ENCODE measurements around the gene ARMC3. TPM values are rescaled to one million over a fixed set of nuclear protein-coding genes. Genes with fewer than 3 reads are reported as not detected.
A peak's percentile ranks its signal among the peaks of the same experiment; 100 is the strongest.
"Not testable (repeated sequence)": the region's sequence is repeated elsewhere in the genome, so short reads cannot be mapped to it uniquely, and the experiment has no call there.

ARMC3 gene
- total and polyA plus RNA-seq, 11 donors: not detected

DNA sequence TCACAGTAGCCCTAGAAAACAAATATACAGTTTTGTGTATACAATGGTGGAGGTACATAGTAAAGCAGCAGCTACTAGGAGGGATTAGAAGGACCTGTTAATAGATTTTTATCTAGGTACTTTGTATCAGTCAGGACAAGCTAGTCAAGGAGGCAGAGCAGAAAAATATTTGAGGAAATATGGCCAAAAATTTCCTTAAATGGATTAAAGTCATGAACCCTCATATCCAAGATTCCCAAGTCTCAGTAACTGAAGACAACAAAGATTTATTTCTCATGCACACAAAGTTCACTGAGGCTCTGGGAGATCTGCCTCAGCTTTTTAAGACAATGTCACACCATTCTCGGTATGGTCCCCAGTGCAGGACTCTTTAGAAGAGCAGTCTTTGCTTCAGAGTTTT is 28.1 kb upstream of the ARMC3 start:
- H3K9me3 ChIP-seq: peaks cover 0 to 3% (median 0%) of the 10 kb centered on the region in 12 donors
- ATAC-seq: no peak
- no peak for DNase-seq
- no peak for TF ChIP-seq POLR2A (IDR thresholded peaks at IDR 0.05)
- TF ChIP-seq CTCF (IDR thresholded peaks at IDR 0.05): no peak
- H3K27me3 ChIP-seq: no peaks in the 10 kb centered on the region
- H3K4me1 ChIP-seq: peaks cover 0 to 3% (median 0%) of the 10 kb centered on the region in 12 donors
- 60 to 80% (median 76%) methylated on average over 1 of the region's 1 CpG for WGBS, 4 donors
- no peak overlapping the region for H3K4me3 ChIP-seq
- H3K27ac ChIP-seq: no peak overlapping the region
- intact Hi-C loops (cut with DNase I): no loop called here
- H3K36me3 ChIP-seq: no peaks in the 10 kb centered on the region

DNA sequence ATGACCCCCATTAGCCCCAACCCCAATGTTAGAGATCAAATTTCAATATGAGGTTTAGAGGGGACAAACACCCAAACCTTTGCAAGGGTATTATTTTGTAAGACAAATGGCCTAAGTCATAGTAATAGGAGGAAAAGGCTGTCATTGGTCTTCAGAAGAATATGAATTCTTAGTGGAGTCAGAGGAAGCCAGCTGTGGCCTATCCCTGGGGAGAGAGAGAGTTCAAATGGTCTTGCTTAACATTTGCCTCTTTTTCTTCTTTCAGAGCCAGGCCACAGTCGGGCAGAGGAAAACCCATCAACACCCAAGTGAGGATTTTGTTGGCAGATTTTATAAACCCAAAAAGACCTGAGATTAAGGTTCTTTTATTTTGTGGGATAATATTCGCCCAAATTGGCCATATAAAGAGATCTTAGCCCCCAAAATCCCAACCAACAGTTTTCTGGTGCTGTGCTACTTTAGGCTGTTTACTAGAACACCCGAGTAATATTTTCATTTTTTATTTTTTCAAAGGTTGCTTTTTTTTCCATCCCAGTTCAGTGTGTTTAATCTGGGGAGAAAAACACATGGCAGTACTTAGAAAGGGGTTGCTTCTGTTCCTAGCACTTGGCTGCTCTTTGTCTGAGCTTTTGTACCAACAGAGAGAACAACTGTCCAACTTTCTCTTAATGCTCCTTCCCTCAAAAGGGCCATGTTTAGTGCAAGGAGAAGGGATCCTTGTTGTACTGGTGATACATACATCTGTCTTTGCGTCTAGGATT is 26.8 kb upstream of the ARMC3 start:
- Histone ChIP-seq H3K9me3 (peaks cover 0 to 3% (median 0%) of the 10 kb centered on the region in 12 donors), H3K4me1 (peaks cover 0 to 3% (median 0%) of the 10 kb centered on the region in 12 donors), H3K4me3 (no peak overlapping the region), H3K36me3 (no peaks in the 10 kb centered on the region), H3K27ac (peak overlapping the region in 4 of 12 donors; percentile 0 to 44 (median 21)), H3K27me3 (no peaks in the 10 kb centered on the region)
- ATAC-seq (peak; percentile 45 to 76 (median 69)), DNase-seq (peak in 3 of 5 donors; percentile 22 to 69 (median 37))
- 66 to 80% (median 70%) methylated on average over 4 of the region's 4 CpGs for WGBS, 4 donors
- TF ChIP-seq POLR2A (IDR thresholded peaks at IDR 0.05) (no peak), CTCF (IDR thresholded peaks at IDR 0.05) (no peak)
- intact Hi-C loops (cut with DNase I): no loop called here

DNA sequence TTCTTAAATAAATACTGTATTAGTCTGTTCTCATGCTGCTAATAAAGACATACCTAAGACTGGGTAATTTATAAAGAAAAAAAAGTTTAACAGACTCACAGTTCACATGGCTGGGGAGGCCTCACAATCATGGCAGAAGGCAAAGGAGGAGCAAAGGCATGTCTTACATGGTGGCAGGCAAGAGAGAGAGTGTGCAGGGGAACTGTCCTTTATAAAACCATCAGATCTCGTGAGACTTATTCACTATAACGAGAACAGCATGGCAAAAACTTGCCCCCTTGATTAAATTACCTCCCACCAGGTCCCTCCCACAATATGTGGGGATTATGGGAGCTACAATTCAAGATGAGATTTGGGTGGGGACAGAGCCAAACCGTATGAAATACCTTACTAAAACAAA is 25.7 kb upstream of the ARMC3 start:
- H3K9me3 ChIP-seq; DNase-seq; H3K27ac ChIP-seq; H3K27me3 ChIP-seq; ATAC-seq; intact Hi-C loops (cut with DNase I); H3K36me3 ChIP-seq; H3K4me1 ChIP-seq; H3K4me3 ChIP-seq: not testable (repeated sequence)
- 82 to 90% (median 87%) methylated on average over 3 of the region's 3 CpGs for WGBS, 4 donors

DNA sequence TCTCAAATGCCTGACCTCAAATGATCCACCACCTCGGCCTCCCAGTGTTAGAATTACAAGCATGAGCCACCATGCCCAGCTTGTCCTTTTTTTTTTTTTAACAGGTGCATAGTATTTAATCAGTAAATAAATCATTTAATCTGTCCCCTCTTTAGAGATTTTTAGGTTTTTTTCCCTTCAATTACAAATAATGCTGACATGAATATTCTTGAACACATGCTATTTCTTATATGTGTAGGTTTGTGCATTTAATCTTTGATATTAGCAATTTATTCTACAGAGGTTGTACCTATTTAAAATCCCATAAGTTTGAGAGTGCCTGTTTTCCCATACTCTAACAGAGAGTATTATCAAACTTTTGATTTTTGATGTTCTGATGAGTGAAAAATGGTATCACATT is 24.2 kb upstream of the ARMC3 start:
- WGBS, 4 donors: 83 to 95% (median 88%) methylated on average over 1 of the region's 1 CpG
- Histone ChIP-seq H3K27ac (no peak overlapping the region), H3K36me3 (no peaks in the 10 kb centered on the region), H3K4me3 (no peak overlapping the region), H3K9me3 (peaks cover 0 to 6% (median under 1%) of the 10 kb centered on the region in 12 donors), H3K27me3 (no peaks in the 10 kb centered on the region), H3K4me1 (peaks cover 0 to 3% (median 0%) of the 10 kb centered on the region in 12 donors)
- ATAC-seq: no peak
- intact Hi-C loops (cut with DNase I): no loop called here
- no peak for DNase-seq
- TF ChIP-seq CTCF (IDR thresholded peaks at IDR 0.05) (no peak), POLR2A (IDR thresholded peaks at IDR 0.05) (no peak)

Data from heart left ventricle (tissue), 16 donors.